Measurements from ENCODE around the gene BEND6. TPM values are rescaled to one million over a fixed set of nuclear protein-coding genes. Genes with fewer than 3 reads are reported as not detected.

Gene BEND6
- total and polyA plus RNA-seq, 4 donors: under 0.01 to 0.14 (median 0.03) TPM; not detected in 1

DNA sequence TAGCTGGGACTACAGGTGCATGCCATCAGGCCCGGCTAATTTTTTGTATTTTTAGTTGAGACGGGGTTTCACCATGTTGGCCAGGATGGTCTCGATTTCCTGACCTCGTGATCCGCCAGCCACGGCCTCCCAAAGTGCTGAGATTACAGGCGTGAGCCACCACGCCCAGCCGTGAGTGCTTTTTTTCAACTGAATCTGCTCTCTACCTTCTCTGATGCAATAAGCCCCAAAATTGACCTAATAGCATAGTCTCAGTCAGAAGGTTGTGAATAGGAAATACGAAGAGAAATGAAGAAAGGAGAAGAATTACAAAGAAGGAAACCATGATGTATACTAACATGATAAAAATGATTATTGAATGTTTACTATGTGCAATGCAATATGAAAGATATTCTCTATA, 33.2 kb downstream of the BEND6 start:
- Histone ChIP-seq H3K4me3 (ENCODE audit: low read depth in 1 of 3, low read length in 3 of 3) (no peak overlapping the region), H3K4me1 (ENCODE audit: control insufficient read depth in 4 of 4, insufficient read depth in 4 of 4, low read length in 3 of 4) (no peaks in the 10 kb centered on the region), H3K9ac (ENCODE audit: low read depth in 1 of 2, low read length in 2 of 2) (no peak overlapping the region), H3K36me3 (ENCODE audit: control insufficient read depth in 4 of 4, insufficient read depth in 3 of 4, low read depth in 1 of 4, low read length in 3 of 4) (no peaks in the 10 kb centered on the region), H3K27me3 (ENCODE audit: control insufficient read depth in 4 of 4, insufficient read depth in 4 of 4, low read length in 3 of 4) (peaks cover 0 to 4% (median 0%) of the 10 kb centered on the region in 4 donors), H3K9me3 (ENCODE audit: control insufficient read depth in 4 of 4, low read length in 3 of 4) (no peaks in the 10 kb centered on the region), H3K27ac (ENCODE audit: low read depth in 1 of 2, low read length in 2 of 2) (no peak overlapping the region)
- 86% methylated on average over 10 of the region's 10 CpGs for WGBS
- DNase-seq (ENCODE audit: low spot score): no peak
- TF ChIP-seq, protein P1, sequence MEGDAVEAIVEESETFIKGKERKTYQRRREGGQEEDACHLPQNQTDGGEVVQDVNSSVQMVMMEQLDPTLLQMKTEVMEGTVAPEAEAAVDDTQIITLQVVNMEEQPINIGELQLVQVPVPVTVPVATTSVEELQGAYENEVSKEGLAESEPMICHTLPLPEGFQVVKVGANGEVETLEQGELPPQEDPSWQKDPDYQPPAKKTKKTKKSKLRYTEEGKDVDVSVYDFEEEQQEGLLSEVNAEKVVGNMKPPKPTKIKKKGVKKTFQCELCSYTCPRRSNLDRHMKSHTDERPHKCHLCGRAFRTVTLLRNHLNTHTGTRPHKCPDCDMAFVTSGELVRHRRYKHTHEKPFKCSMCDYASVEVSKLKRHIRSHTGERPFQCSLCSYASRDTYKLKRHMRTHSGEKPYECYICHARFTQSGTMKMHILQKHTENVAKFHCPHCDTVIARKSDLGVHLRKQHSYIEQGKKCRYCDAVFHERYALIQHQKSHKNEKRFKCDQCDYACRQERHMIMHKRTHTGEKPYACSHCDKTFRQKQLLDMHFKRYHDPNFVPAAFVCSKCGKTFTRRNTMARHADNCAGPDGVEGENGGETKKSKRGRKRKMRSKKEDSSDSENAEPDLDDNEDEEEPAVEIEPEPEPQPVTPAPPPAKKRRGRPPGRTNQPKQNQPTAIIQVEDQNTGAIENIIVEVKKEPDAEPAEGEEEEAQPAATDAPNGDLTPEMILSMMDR (IDR thresholded peaks at IDR 0.05; ENCODE audit: low read depth, low read length, missing input control): no peak
- TF ChIP-seq, protein P2, sequence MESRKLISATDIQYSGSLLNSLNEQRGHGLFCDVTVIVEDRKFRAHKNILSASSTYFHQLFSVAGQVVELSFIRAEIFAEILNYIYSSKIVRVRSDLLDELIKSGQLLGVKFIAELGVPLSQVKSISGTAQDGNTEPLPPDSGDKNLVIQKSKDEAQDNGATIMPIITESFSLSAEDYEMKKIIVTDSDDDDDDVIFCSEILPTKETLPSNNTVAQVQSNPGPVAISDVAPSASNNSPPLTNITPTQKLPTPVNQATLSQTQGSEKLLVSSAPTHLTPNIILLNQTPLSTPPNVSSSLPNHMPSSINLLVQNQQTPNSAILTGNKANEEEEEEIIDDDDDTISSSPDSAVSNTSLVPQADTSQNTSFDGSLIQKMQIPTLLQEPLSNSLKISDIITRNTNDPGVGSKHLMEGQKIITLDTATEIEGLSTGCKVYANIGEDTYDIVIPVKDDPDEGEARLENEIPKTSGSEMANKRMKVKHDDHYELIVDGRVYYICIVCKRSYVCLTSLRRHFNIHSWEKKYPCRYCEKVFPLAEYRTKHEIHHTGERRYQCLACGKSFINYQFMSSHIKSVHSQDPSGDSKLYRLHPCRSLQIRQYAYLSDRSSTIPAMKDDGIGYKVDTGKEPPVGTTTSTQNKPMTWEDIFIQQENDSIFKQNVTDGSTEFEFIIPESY (IDR thresholded peaks at IDR 0.05): no peak

DNA sequence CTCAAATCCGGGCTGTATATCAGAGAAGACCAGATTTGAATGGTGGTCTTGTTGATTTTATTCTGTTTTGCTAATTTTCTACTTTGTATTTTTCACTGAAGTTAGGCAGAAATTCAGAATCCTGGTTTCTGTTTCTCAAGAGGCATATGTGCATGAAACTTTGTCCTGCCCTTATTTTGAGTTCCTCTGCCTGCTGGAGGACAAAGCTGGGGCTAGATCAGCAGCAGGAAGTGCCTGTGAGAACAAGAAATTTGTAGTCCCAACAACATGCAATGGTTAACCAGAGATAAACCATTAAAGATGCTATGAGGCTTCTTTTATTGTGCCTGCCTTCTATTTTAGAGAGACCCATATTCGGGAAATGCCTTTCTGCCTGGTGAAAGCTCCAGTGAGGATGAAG, 37.1 kb downstream of the BEND6 start:
- H3K27ac ChIP-seq (ENCODE audit: low read depth in 1 of 2, low read length in 2 of 2): no peak overlapping the region
- no peaks in the 10 kb centered on the region for H3K36me3 ChIP-seq (ENCODE audit: control insufficient read depth in 4 of 4, insufficient read depth in 3 of 4, low read depth in 1 of 4, low read length in 3 of 4)
- H3K9me3 ChIP-seq (ENCODE audit: control insufficient read depth in 4 of 4, low read length in 3 of 4): no peaks in the 10 kb centered on the region
- TF ChIP-seq FOXA1 (IDR thresholded peaks at IDR 0.05): no peak
- TF ChIP-seq, protein P1 (IDR thresholded peaks at IDR 0.05; ENCODE audit: low read depth, low read length, missing input control): no peak
- no peak for TF ChIP-seq YY1 (IDR thresholded peaks at IDR 0.05)
- no peak for TF ChIP-seq NR2F2 (IDR thresholded peaks at IDR 0.05)
- no peak for TF ChIP-seq GABPA (IDR thresholded peaks at IDR 0.05 in 1 of 2, conservative IDR thresholded peaks at IDR 0.05 in 1 of 2)
- no peak for TF ChIP-seq HNF4A (conservative IDR thresholded peaks at IDR 0.05)
- no peak for TF ChIP-seq EGR1 (IDR thresholded peaks at IDR 0.05; ENCODE audit: low read depth in 2 of 2)
- TF ChIP-seq, protein P2 (IDR thresholded peaks at IDR 0.05): no peak
- no peak for TF ChIP-seq TAF1 (conservative IDR thresholded peaks at IDR 0.05)
- TF ChIP-seq HNF4G (IDR thresholded peaks at IDR 0.05): no peak
- no peak for TF ChIP-seq FOXA2 (IDR thresholded peaks at IDR 0.05)
- TF ChIP-seq, protein P3, sequence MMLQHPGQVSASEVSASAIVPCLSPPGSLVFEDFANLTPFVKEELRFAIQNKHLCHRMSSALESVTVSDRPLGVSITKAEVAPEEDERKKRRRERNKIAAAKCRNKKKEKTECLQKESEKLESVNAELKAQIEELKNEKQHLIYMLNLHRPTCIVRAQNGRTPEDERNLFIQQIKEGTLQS (IDR thresholded peaks at IDR 0.05): no peak
- TF ChIP-seq JUND (IDR thresholded peaks at IDR 0.05): no peak
- TF ChIP-seq, protein P4, sequence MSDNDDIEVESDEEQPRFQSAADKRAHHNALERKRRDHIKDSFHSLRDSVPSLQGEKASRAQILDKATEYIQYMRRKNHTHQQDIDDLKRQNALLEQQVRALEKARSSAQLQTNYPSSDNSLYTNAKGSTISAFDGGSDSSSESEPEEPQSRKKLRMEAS (IDR thresholded peaks at IDR 0.05): no peak
- TF ChIP-seq RXRA (IDR thresholded peaks at IDR 0.05): no peak
- TF ChIP-seq, protein P5, sequence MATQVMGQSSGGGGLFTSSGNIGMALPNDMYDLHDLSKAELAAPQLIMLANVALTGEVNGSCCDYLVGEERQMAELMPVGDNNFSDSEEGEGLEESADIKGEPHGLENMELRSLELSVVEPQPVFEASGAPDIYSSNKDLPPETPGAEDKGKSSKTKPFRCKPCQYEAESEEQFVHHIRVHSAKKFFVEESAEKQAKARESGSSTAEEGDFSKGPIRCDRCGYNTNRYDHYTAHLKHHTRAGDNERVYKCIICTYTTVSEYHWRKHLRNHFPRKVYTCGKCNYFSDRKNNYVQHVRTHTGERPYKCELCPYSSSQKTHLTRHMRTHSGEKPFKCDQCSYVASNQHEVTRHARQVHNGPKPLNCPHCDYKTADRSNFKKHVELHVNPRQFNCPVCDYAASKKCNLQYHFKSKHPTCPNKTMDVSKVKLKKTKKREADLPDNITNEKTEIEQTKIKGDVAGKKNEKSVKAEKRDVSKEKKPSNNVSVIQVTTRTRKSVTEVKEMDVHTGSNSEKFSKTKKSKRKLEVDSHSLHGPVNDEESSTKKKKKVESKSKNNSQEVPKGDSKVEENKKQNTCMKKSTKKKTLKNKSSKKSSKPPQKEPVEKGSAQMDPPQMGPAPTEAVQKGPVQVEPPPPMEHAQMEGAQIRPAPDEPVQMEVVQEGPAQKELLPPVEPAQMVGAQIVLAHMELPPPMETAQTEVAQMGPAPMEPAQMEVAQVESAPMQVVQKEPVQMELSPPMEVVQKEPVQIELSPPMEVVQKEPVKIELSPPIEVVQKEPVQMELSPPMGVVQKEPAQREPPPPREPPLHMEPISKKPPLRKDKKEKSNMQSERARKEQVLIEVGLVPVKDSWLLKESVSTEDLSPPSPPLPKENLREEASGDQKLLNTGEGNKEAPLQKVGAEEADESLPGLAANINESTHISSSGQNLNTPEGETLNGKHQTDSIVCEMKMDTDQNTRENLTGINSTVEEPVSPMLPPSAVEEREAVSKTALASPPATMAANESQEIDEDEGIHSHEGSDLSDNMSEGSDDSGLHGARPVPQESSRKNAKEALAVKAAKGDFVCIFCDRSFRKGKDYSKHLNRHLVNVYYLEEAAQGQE (IDR thresholded peaks at IDR 0.05): no peak
- TF ChIP-seq SP1 (IDR thresholded peaks at IDR 0.05): no peak
- no peak for TF ChIP-seq RAD21 (IDR thresholded peaks at IDR 0.05)
- 66% methylated on average over 2 of the region's 2 CpGs for WGBS
- no peak for DNase-seq (ENCODE audit: low spot score)
- H3K9ac ChIP-seq (ENCODE audit: low read depth in 1 of 2, low read length in 2 of 2): no peak overlapping the region
- no peak overlapping the region for H3K4me3 ChIP-seq (ENCODE audit: low read depth in 1 of 3, low read length in 3 of 3)
- H3K4me1 ChIP-seq (ENCODE audit: control insufficient read depth in 4 of 4, insufficient read depth in 4 of 4, low read length in 3 of 4): no peaks in the 10 kb centered on the region
- peaks cover 0 to 4% (median 0%) of the 10 kb centered on the region in 4 donors for H3K27me3 ChIP-seq (ENCODE audit: control insufficient read depth in 4 of 4, insufficient read depth in 4 of 4, low read length in 3 of 4)

Measured in liver (tissue), 9 donors.